GM10847 (cell line): ENCODE measurements around the gene LIG3.

Experiments used
- POLR2A ChIP-seq: IDR thresholded peaks from 2 replicates; pipeline ENCODE4 v1.6.1; 2011; ENCODE audit not compliant: insufficient read length; ENCODE audit errors: extremely low read depth

LIG3 gene

DNA sequence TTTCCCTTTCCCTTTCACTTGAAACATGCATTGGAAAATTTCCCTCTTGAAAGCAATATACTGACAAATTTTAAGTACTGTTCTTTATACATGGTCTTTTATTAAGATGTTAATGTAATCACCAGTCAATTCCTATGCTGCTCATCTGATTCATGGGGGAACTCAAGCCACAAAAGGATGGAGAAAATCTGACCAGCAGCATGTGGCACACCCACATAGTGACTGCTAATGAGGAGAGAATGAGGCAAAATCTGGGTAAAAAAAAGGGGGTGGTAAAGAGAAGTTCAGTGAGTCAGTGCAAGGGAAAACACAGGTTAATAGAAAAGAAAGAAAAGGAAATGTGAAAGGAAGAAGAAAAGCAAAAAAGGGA is 71.9 kb downstream of the LIG3 start:
- no peak for TF ChIP-seq POLR2A

DNA sequence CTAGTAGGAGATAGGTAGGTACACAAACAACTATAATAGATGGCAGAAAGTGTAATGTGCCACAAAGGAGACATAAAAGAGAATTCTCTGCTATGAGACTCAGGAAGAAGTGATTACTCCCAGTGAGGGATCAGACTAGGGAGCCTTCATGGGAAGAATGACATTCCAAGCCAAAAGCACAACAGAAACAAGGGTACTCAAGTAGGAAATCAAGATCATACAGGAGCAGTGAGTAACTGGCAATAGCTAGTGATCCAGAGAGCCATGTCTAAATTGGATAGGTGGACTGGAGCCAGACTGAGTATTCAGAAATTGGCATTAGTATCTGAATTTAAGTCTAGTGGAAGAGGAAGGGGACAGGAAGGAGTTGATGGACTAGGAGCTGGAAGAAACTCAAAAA is 72.5 kb downstream of the LIG3 start:
- no peak for TF ChIP-seq POLR2A

DNA sequence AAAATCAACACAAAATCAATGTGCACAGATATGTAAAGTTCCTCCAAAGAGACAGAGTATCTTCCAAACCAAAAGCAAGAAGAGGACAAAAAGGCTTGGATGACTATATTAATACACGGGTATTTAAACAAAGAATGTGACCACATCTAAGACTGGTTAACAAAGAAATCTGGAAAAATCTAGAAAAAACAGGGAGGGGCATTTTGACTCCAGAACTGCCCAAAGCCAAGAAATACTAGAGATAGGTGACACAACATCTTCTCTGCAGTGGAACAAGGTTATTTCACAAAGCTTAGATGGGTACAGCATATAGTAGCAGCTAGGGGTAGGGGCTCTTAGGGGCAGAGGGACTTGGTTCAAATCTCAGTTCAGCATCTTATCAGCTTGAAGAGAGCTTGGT is 72.9 kb downstream of the LIG3 start:
- TF ChIP-seq POLR2A = no peak

- TF ChIP-seq POLR2A = no peak
Observed at GRCh38 chr17:35056013-35056412, 75.7 kb downstream of the LIG3 start.

- TF ChIP-seq POLR2A = no peak
Observed at GRCh38 chr17:35057332-35057915, 77.1 kb downstream of the LIG3 start.
